ENCODE results near the gene CAPN2. TPM values are rescaled to one million over a fixed set of nuclear protein-coding genes. Genes with fewer than 3 reads are reported as not detected.

CAPN2 gene
- 100 to 1,000 TPM; 182 to 202 (median 191) TPM for polyA plus RNA-seq (ENCODE audit: insufficient read length in 3 of 3)

GRCh38 chr1:223712194-223712849, at the start of gene CAPN2:
Gene CAPN2 (plus strand): TSS chr1:223712539. CDS start chr1:223712641, 102 bp downstream.
- no peak for DNase-seq (ENCODE audit: low read depth in 3 of 3, low spot score in 2 of 3)

GRCh38 chr1:223662943-223663342, 49.4 kb upstream of the CAPN2 start:
- no peak for DNase-seq (ENCODE audit: low read depth in 3 of 3, low spot score in 2 of 3)

GRCh38 chr1:223664106-223664505, 48.2 kb upstream of the CAPN2 start:
- DNase-seq (ENCODE audit: low read depth in 3 of 3, low spot score in 2 of 3) = no peak

GRCh38 chr1:223665592-223666312, 46.6 kb upstream of the CAPN2 start, which contains the start of gene CAPN8:
Gene CAPN8 (minus strand): TSS chr1:223665701. CDS start chr1:223665646, 55 bp downstream.
- DNase-seq (ENCODE audit: low read depth in 3 of 3, low spot score in 2 of 3) = no peak

GRCh38 chr1:223667484-223668182, 44.7 kb upstream of the CAPN2 start:
- DNase-seq (ENCODE audit: low read depth in 3 of 3, low spot score in 2 of 3) = no peak

GRCh38 chr1:223669003-223669795, 43.1 kb upstream of the CAPN2 start:
- no peak for DNase-seq (ENCODE audit: low read depth in 3 of 3, low spot score in 2 of 3)

GRCh38 chr1:223670458-223671159, 41.7 kb upstream of the CAPN2 start:
- peak in 1 of 3 donors; percentile 10 for DNase-seq (ENCODE audit: low read depth in 3 of 3, low spot score in 2 of 3)

GRCh38 chr1:223674119-223674890, 38.0 kb upstream of the CAPN2 start:
- DNase-seq (ENCODE audit: low read depth in 3 of 3, low spot score in 2 of 3) = no peak

- DNase-seq (ENCODE audit: low read depth in 3 of 3, low spot score in 2 of 3) = no peak
These were observed 33.5 kb upstream of the CAPN2 start for GRCh38 chr1:223678841-223679240.

- no peak for DNase-seq (ENCODE audit: low read depth in 3 of 3, low spot score in 2 of 3)
These were observed 32.2 kb upstream of the CAPN2 start for GRCh38 chr1:223680188-223680587.

GRCh38 chr1:223682502-223682901, 29.8 kb upstream of the CAPN2 start:
- DNase-seq (ENCODE audit: low read depth in 3 of 3, low spot score in 2 of 3) = no peak

- peak; percentile 65 to 73 (median 71) for DNase-seq (ENCODE audit: low read depth in 3 of 3, low spot score in 2 of 3)
These were observed 28.5 kb upstream of the CAPN2 start for GRCh38 chr1:223683586-223684487.

- DNase-seq (ENCODE audit: low read depth in 3 of 3, low spot score in 2 of 3) = no peak
These were observed 27.9 kb upstream of the CAPN2 start for GRCh38 chr1:223684488-223684792.

- no peak for DNase-seq (ENCODE audit: low read depth in 3 of 3, low spot score in 2 of 3)
These were observed 21.2 kb upstream of the CAPN2 start for GRCh38 chr1:223691121-223691520.

GRCh38 chr1:223695014-223695548, 17.3 kb upstream of the CAPN2 start:
- DNase-seq (ENCODE audit: low read depth in 3 of 3, low spot score in 2 of 3) = no peak

GRCh38 chr1:223695941-223696340, 16.4 kb upstream of the CAPN2 start:
- no peak for DNase-seq (ENCODE audit: low read depth in 3 of 3, low spot score in 2 of 3)

- no peak for DNase-seq (ENCODE audit: low read depth in 3 of 3, low spot score in 2 of 3)
These were observed 11.9 kb upstream of the CAPN2 start for GRCh38 chr1:223700388-223700918.
